Sigmoid colon (tissue), 4 donors: Measurements from ENCODE around the gene PPP6R3.

Experiments used
- CTCF ChIP-seq, 4 experiments: fragments of 450-650 bp in 3 of 4; fragments of 200-600 bp in 1 of 4; IDR thresholded peaks; one replicate each; pipeline ENCODE4 v1.5.1; 2016 to 2019; ENCODE audit warnings: antibody characterized with exemption in 4 of 4, mild to moderate bottlenecking in 3 of 4, moderate library complexity in 2 of 4
- POLR2A ChIP-seq, 2 donors: fragments of 450-650 bp; IDR thresholded peaks; one replicate each; pipeline ENCODE4 v1.6.1; 2016; ENCODE audit warnings: antibody characterized with exemption in 2 of 2, mild to moderate bottlenecking in 2 of 2, moderate library complexity in 2 of 2
- POLR2AphosphoS5 ChIP-seq, 4 donors: sonication (generic); formaldehyde crosslinking; IDR thresholded peaks; one replicate each; pipeline ENCODE4 v1.6.1; 2017; ENCODE audit warnings: antibody characterized with exemption in 4 of 4

GRCh38 chr11:68661697-68662603 is 201.4 kb downstream of the PPP6R3 start:
- no peak for TF ChIP-seq POLR2AphosphoS5 (IDR thresholded peaks at IDR 0.05)
- no peak for TF ChIP-seq CTCF (IDR thresholded peaks at IDR 0.05)
- TF ChIP-seq POLR2A (IDR thresholded peaks at IDR 0.05): no peak
